ENCODE data around the gene STIM2. TPM values are rescaled to one million over a fixed set of nuclear protein-coding genes. Genes with fewer than 3 reads are reported as not detected.

Gene STIM2
- total and polyA plus RNA-seq, 9 of the 15 experiments (the other 6 are each of a cell fraction or from before 2014, with no cell fraction given): 7.2 to 26.8 (median 15.4) TPM

DNA sequence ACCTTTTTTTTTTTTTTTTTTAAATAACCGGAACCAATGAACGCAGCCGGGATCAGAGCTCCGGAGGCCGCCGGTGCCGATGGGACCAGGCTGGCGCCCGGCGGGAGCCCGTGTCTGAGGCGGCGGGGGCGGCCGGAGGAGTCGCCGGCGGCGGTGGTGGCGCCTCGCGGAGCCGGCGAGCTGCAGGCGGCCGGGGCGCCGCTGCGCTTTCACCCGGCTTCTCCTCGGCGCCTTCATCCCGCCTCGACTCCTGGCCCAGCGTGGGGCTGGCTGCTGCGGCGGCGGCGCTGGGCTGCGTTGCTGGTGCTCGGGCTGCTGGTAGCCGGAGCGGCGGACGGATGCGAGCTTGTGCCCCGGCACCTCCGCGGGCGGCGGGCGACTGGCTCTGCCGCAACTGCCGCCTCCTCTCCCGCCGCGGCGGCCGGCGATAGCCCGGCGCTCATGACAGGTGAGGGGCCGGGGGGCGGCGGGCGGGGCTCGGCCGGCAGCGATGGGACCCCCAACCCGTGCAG lies 337 bp downstream of the STIM2 start (continued):
- TF ChIP-seq GATA2 (CRISPR knock-in tag; IDR thresholded peaks at IDR 0.05) (no peak), ZNF282 (CRISPR knock-in tag; IDR thresholded peaks at IDR 0.05) (0 out of 2 replicates have a peak, but pooled peaks have one; percentile 34), DLX4 (CRISPR knock-in tag; IDR thresholded peaks at IDR 0.05) (no peak), ATF4 (CRISPR knock-in tag; IDR thresholded peaks at IDR 0.05) (no peak), KAT2B (IDR thresholded peaks at IDR 0.05; ENCODE audit: low read depth, low read length) (no peak), POLR2B (IDR thresholded peaks at IDR 0.05; ENCODE audit: low read depth, partially characterized antibody) (no peak), TFAM (CRISPR knock-in tag; conservative IDR thresholded peaks at IDR 0.05) (no peak), TCFL5 (CRISPR knock-in tag; conservative IDR thresholded peaks at IDR 0.05) (no peak), SIX5 (IDR thresholded peaks at IDR 0.05; ENCODE audit: borderline replicate concordance in 1 of 2, insufficient read depth in 1 of 2, low read depth in 1 of 2, low read length in 2 of 2) (no peak), ZNF696 (CRISPR knock-in tag; conservative IDR thresholded peaks at IDR 0.05) (no peak), CBFA2T3 (IDR thresholded peaks at IDR 0.05) (no peak), NR3C1 (CRISPR knock-in tag; IDR thresholded peaks at IDR 0.05) (no peak), ZNF124 (CRISPR knock-in tag; IDR thresholded peaks at IDR 0.05) (no peak), CHD1 (IDR thresholded peaks at IDR 0.05; ENCODE audit: low read length) (peak; percentile 80), TCF7 (IDR thresholded peaks at IDR 0.05; ENCODE audit: borderline replicate concordance) (no peak), GATAD2B (IDR thresholded peaks at IDR 0.05; ENCODE audit: borderline replicate concordance) (peak; percentile 76; the same call in 1 of the 2 replicates)
- TF ChIP-seq, protein P1, sequence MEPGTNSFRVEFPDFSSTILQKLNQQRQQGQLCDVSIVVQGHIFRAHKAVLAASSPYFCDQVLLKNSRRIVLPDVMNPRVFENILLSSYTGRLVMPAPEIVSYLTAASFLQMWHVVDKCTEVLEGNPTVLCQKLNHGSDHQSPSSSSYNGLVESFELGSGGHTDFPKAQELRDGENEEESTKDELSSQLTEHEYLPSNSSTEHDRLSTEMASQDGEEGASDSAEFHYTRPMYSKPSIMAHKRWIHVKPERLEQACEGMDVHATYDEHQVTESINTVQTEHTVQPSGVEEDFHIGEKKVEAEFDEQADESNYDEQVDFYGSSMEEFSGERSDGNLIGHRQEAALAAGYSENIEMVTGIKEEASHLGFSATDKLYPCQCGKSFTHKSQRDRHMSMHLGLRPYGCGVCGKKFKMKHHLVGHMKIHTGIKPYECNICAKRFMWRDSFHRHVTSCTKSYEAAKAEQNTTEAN (CRISPR knock-in tag; IDR thresholded peaks at IDR 0.05): no peak
- TF ChIP-seq, protein P2, sequence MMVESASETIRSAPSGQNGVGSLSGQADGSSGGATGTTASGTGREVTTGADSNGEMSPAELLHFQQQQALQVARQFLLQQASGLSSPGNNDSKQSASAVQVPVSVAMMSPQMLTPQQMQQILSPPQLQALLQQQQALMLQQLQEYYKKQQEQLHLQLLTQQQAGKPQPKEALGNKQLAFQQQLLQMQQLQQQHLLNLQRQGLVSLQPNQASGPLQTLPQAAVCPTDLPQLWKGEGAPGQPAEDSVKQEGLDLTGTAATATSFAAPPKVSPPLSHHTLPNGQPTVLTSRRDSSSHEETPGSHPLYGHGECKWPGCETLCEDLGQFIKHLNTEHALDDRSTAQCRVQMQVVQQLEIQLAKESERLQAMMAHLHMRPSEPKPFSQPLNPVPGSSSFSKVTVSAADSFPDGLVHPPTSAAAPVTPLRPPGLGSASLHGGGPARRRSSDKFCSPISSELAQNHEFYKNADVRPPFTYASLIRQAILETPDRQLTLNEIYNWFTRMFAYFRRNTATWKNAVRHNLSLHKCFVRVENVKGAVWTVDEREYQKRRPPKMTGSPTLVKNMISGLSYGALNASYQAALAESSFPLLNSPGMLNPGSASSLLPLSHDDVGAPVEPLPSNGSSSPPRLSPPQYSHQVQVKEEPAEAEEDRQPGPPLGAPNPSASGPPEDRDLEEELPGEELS (CRISPR knock-in tag; IDR thresholded peaks at IDR 0.05; ENCODE audit: borderline replicate concordance): no peak
- TF ChIP-seq, protein P3, sequence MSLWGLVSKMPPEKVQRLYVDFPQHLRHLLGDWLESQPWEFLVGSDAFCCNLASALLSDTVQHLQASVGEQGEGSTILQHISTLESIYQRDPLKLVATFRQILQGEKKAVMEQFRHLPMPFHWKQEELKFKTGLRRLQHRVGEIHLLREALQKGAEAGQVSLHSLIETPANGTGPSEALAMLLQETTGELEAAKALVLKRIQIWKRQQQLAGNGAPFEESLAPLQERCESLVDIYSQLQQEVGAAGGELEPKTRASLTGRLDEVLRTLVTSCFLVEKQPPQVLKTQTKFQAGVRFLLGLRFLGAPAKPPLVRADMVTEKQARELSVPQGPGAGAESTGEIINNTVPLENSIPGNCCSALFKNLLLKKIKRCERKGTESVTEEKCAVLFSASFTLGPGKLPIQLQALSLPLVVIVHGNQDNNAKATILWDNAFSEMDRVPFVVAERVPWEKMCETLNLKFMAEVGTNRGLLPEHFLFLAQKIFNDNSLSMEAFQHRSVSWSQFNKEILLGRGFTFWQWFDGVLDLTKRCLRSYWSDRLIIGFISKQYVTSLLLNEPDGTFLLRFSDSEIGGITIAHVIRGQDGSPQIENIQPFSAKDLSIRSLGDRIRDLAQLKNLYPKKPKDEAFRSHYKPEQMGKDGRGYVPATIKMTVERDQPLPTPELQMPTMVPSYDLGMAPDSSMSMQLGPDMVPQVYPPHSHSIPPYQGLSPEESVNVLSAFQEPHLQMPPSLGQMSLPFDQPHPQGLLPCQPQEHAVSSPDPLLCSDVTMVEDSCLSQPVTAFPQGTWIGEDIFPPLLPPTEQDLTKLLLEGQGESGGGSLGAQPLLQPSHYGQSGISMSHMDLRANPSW (CRISPR knock-in tag; IDR thresholded peaks at IDR 0.05): no peak

Measured in K562 (cell line).